Nephron progenitor cell (in vitro differentiated cells): ENCODE measurements around the gene S100A8.

Source experiments
- DNase-seq: peaks from one replicate; pipeline ENCODE4 v3.0.0; 2021
- H3K27ac Mint-ChIP-seq: 2 replicates; pipeline ENCODE4 v1.8.0; 2021; ENCODE audit warnings: mild to moderate bottlenecking, moderate library complexity, mixed read lengths
- H3K27me3 Mint-ChIP-seq: 2 replicates; pipeline ENCODE4 v1.8.0; 2021; ENCODE audit warnings: mild to moderate bottlenecking, low read depth, mixed read lengths; ENCODE audit not compliant: poor library complexity
- H3K36me3 Mint-ChIP-seq: 2 replicates; pipeline ENCODE4 v1.8.0; 2021; ENCODE audit warnings: low read depth, mixed read lengths
- H3K4me1 Mint-ChIP-seq: 2 replicates; pipeline ENCODE4 v1.8.0; 2021; ENCODE audit warnings: mixed read lengths
- H3K4me3 Mint-ChIP-seq: 2 replicates; pipeline ENCODE4 v1.8.0; 2021; ENCODE audit warnings: mild to moderate bottlenecking, moderate library complexity, mixed read lengths
- H3K9me3 Mint-ChIP-seq: 2 replicates; pipeline ENCODE4 v1.8.0; 2021; ENCODE audit warnings: mild to moderate bottlenecking, moderate library complexity, mixed read lengths
- CTCF ChIP-seq: fragments of 200-600 bp; sonication (generic); IDR thresholded peaks from 2 replicates; pipeline ENCODE4 v1.5.0; 2021; ENCODE audit warnings: antibody characterized with exemption

S100A8 gene

GRCh38 chr1:153360592-153361479 lies 30.0 kb downstream of the S100A8 start:
- TF ChIP-seq CTCF, result no peak
- no peak overlapping the region for H3K27ac Mint-ChIP-seq

GRCh38 chr1:153360190-153360589 lies 30.7 kb downstream of the S100A8 start:
- peaks cover 13% of the 10 kb centered on the region for H3K27me3 Mint-ChIP-seq
- H3K9me3 Mint-ChIP-seq, result peaks cover 11% of the 10 kb centered on the region
- no peaks in the 10 kb centered on the region for H3K36me3 Mint-ChIP-seq
- no peaks in the 10 kb centered on the region for H3K4me1 Mint-ChIP-seq
- DNase-seq, result no peak
- no peak overlapping the region for H3K27ac Mint-ChIP-seq
- no peak for TF ChIP-seq CTCF
- no peak overlapping the region for H3K4me3 Mint-ChIP-seq

More at GRCh38 chr1:153360592-153361479, 30.0 kb downstream of the S100A8 start:
- Mint-ChIP-seq H3K27me3 (peaks cover 13% of the 10 kb centered on the region), H3K4me1 (no peaks in the 10 kb centered on the region), H3K36me3 (no peaks in the 10 kb centered on the region), H3K4me3 (no peak overlapping the region), H3K9me3 (peaks cover 11% of the 10 kb centered on the region)
- DNase-seq, result no peak

- H3K9me3 Mint-ChIP-seq, result peaks cover 11% of the 10 kb centered on the region
- H3K27ac Mint-ChIP-seq, result no peak overlapping the region
- no peak for TF ChIP-seq CTCF
- no peaks in the 10 kb centered on the region for H3K36me3 Mint-ChIP-seq
- no peak overlapping the region for H3K4me3 Mint-ChIP-seq
- no peaks in the 10 kb centered on the region for H3K4me1 Mint-ChIP-seq
- peaks cover 13% of the 10 kb centered on the region for H3K27me3 Mint-ChIP-seq
- no peak for DNase-seq
Observed at GRCh38 chr1:153359241-153359640, 31.6 kb downstream of the S100A8 start.

GRCh38 chr1:153358691-153358975 lies 32.2 kb downstream of the S100A8 start:
- peaks cover 11% of the 10 kb centered on the region for H3K9me3 Mint-ChIP-seq
- H3K36me3 Mint-ChIP-seq, result no peaks in the 10 kb centered on the region
- H3K27ac Mint-ChIP-seq, result no peak overlapping the region
- H3K27me3 Mint-ChIP-seq, result peaks cover 13% of the 10 kb centered on the region
- no peak for DNase-seq
- H3K4me3 Mint-ChIP-seq, result no peak overlapping the region
- TF ChIP-seq CTCF, result no peak
- H3K4me1 Mint-ChIP-seq, result no peaks in the 10 kb centered on the region

- Mint-ChIP-seq H3K27me3 (peaks cover 12% of the 10 kb centered on the region), H3K9me3 (peaks cover 8% of the 10 kb centered on the region), H3K27ac (no peak within 1 kb of the TSS), H3K4me3 (no peak within 1 kb of the TSS), H3K4me1 (no peaks in the 10 kb centered on the region), H3K36me3 (no peaks in the 10 kb centered on the region)
- no peak for TF ChIP-seq CTCF
- no peak for DNase-seq
Observed at GRCh38 chr1:153357853-153358690, 32.8 kb downstream of the S100A8 start, which contains the start of gene S100A9. Gene S100A9, plus strand, starts transcription at chr1:153357854. Its CDS starts 430 bp downstream, at chr1:153358284.
